Prostate gland (tissue), 2 donors: Measurements from ENCODE around the gene TNS3.

Experiments used
- CTCF ChIP-seq, 4 experiments: fragments of 200-600 bp in 2 of 4; fragments of 450-650 bp in 2 of 4; sonication (generic) in 2 of 4; IDR thresholded peaks; 1 replicate in 3 of 4; 2 replicates in 1 of 4; pipeline ENCODE4 v1.5.1; 2016 to 2019; ENCODE audit warnings: antibody characterized with exemption in 4 of 4, mild to moderate bottlenecking in 2 of 4, moderate library complexity in 2 of 4
- POLR2AphosphoS5 ChIP-seq: sonication (generic); formaldehyde crosslinking; IDR thresholded peaks from one replicate; pipeline ENCODE4 v1.6.1; 2017; ENCODE audit warnings: antibody characterized with exemption

- TF ChIP-seq CTCF (IDR thresholded peaks at IDR 0.05) (no peak), POLR2AphosphoS5 (no peak)
These were observed 151.5 kb downstream of the TNS3 start for GRCh38 chr7:47430422-47430821.
